Measurements from ENCODE around the gene LPAR3. TPM values are rescaled to one million over a fixed set of nuclear protein-coding genes. Genes with fewer than 3 reads are reported as not detected.
A peak's percentile ranks its signal among the peaks of the same experiment; 100 is the strongest.

The LPAR3 gene
- total RNA-seq, 1 donor from 2014 or later, result 5.7 TPM

DNA sequence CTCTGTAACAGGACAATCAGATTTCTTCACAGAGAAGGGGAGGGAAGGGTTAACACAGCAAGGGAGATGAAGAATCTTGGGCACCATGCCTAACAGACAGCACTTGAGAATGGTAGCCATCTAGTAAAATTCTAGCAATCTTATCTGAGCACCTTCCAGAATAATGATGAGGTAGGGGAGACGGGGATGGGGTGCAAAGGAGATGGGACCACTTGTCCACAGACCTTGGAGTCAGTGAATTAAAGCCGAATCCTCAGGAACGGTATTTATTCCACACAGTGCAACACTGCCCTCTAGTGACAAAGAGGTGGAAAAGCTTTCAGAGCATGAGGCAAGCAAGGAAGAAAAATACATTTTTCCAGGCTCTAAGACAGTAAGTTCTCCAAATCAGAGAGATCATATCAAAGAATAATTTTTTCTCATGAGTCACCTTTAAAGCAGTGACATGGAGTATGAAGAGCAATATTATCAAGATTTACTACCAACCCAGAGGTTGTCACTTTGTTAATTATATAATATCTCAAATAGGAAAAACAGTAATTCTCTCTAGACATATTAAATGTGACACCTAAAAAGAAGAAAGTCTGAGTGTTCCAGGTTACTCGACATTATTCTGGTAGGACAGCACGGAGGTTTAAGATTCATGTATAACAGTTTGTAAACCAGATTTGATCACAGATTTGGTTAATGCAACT is 43.3 kb upstream of the LPAR3 start:
- Histone ChIP-seq H3K4me3 (no peak overlapping the region), H3K4me1 (no peaks in the 10 kb centered on the region), H3K27me3 (ENCODE audit: low read depth) (no peaks in the 10 kb centered on the region), H3K36me3 (no peaks in the 10 kb centered on the region), H3K27ac (no peak overlapping the region), H3K9me3 (no peaks in the 10 kb centered on the region)
- DNase-seq (no peak), ATAC-seq (peak; percentile 82 to 88)
- TF ChIP-seq, protein P1, sequence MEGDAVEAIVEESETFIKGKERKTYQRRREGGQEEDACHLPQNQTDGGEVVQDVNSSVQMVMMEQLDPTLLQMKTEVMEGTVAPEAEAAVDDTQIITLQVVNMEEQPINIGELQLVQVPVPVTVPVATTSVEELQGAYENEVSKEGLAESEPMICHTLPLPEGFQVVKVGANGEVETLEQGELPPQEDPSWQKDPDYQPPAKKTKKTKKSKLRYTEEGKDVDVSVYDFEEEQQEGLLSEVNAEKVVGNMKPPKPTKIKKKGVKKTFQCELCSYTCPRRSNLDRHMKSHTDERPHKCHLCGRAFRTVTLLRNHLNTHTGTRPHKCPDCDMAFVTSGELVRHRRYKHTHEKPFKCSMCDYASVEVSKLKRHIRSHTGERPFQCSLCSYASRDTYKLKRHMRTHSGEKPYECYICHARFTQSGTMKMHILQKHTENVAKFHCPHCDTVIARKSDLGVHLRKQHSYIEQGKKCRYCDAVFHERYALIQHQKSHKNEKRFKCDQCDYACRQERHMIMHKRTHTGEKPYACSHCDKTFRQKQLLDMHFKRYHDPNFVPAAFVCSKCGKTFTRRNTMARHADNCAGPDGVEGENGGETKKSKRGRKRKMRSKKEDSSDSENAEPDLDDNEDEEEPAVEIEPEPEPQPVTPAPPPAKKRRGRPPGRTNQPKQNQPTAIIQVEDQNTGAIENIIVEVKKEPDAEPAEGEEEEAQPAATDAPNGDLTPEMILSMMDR (IDR thresholded peaks at IDR 0.05), result peak; percentile 92
- intact Hi-C loops (cut with DNase I), result no loop called here

DNA sequence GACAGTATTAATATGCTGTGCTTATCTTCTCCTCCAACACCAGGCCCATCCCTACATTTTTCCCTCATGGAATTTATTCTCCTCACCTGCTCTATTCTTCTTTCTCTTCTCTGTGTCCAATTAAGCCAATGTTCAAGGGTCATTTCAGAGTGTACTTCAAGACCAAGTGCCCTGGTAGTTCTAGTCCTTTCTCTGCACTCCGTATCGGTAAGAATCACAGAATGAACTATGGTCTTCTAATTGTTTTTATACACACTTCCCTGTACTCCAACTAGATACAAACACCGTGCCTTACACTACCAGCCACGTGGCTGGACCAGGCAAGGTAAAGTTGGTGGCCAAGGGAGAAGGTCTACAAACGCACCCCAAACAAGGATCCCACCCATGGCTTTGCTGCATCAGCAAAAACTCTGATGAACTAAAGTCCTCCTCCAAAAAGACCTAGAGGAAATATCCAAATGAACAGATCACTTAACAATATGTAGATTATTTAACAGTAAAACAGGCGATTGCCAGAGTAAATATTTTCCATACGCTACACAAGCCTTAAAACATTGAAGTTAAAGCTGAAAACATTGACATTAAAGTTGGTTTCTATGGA is 40.1 kb upstream of the LPAR3 start:
- H3K4me1 ChIP-seq, result no peaks in the 10 kb centered on the region
- H3K27me3 ChIP-seq (ENCODE audit: low read depth), result no peaks in the 10 kb centered on the region
- no peak overlapping the region for H3K27ac ChIP-seq
- ATAC-seq (no peak), DNase-seq (no peak)
- H3K4me3 ChIP-seq, result no peak overlapping the region
- no peaks in the 10 kb centered on the region for H3K9me3 ChIP-seq
- intact Hi-C loops (cut with DNase I), result no loop called here
- H3K36me3 ChIP-seq, result no peaks in the 10 kb centered on the region
- TF ChIP-seq, protein P1 (IDR thresholded peaks at IDR 0.05), result no peak

DNA sequence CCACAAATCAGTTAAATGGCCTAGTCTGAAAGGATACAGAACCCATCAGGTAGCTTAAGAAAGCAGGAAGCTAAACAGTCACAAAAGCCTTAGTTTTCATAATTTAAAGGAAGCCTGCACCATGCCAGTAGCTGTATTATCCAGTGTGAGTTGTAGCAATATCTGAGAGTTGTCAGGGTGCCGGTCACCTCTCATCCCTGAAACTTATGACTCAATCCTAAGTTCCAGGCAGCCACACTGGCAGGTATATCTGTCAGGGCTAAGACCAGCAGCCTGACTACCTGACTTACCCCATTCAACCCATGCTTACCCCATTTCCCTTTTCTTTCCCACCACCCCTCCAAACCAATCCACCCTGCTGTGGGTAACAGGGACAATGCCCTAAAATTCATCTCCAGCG is 37.8 kb upstream of the LPAR3 start:
- H3K9me3 ChIP-seq, result no peaks in the 10 kb centered on the region
- ATAC-seq (no peak), DNase-seq (no peak)
- no peaks in the 10 kb centered on the region for H3K27me3 ChIP-seq (ENCODE audit: low read depth)
- H3K4me3 ChIP-seq, result no peak overlapping the region
- H3K4me1 ChIP-seq, result no peaks in the 10 kb centered on the region
- no peak overlapping the region for H3K27ac ChIP-seq
- no peaks in the 10 kb centered on the region for H3K36me3 ChIP-seq
- intact Hi-C loops (cut with DNase I), result no loop called here
- TF ChIP-seq, protein P1 (IDR thresholded peaks at IDR 0.05), result no peak

DNA sequence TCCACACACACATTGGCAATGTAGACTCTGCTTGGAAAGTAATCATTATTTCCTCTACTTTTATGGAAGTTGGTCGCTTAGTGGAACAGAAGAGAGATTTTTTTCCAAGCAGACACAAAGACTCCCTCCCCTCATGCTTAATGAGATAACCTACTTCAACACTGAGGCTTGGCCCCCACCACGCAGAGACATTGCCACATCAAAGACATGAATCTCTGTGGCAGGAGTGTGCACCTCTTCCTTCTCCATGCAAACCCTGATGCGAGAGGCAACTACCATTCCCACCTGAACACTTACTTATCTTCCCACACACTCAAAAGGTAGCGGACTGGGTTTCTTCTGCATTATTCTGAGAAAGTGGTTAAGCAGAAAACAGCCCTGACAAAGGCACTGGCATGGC is 37.3 kb upstream of the LPAR3 start:
- TF ChIP-seq, protein P1 (IDR thresholded peaks at IDR 0.05), result no peak
- ATAC-seq (no peak), DNase-seq (no peak)
- Histone ChIP-seq H3K4me3 (no peak overlapping the region), H3K27ac (no peak overlapping the region), H3K4me1 (no peaks in the 10 kb centered on the region), H3K36me3 (no peaks in the 10 kb centered on the region), H3K27me3 (ENCODE audit: low read depth) (no peaks in the 10 kb centered on the region), H3K9me3 (no peaks in the 10 kb centered on the region)
- intact Hi-C loops (cut with DNase I), result no loop called here

DNA sequence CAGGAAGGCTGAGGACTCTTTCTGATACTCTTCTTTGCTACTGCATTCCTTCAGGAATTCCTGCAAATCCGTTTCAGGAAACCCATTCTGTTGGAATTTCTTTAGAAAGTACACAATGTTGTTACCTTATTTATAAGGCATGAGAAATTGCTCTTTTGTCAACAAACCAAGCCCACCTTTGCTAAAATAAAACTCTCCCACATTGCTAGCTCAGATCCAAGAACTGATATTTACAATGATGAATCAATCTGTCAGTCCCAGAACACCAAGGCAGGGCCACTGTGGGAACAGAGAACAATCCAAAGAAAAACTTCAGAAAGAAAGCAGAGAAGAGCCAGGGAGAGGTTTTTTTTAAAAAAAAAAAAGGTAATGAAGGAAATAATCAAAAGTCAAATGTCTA is 36.6 kb upstream of the LPAR3 start:
- H3K4me1 ChIP-seq, result no peaks in the 10 kb centered on the region
- TF ChIP-seq, protein P1 (IDR thresholded peaks at IDR 0.05), result no peak
- intact Hi-C loops (cut with DNase I), result no loop called here
- H3K4me3 ChIP-seq, result no peak overlapping the region
- ATAC-seq (no peak), DNase-seq (no peak)
- H3K27ac ChIP-seq, result no peak overlapping the region
- no peaks in the 10 kb centered on the region for H3K27me3 ChIP-seq (ENCODE audit: low read depth)
- no peaks in the 10 kb centered on the region for H3K36me3 ChIP-seq
- H3K9me3 ChIP-seq, result no peaks in the 10 kb centered on the region

Data from lower lobe of right lung (tissue), 2 donors.